Measurements from ENCODE around the gene FILIP1L. TPM values are rescaled to one million over a fixed set of nuclear protein-coding genes. Genes with fewer than 3 reads are reported as not detected.

The FILIP1L gene
- total and polyA plus RNA-seq, 2 of the 8 experiments (the other 6 are each of a cell fraction or from before 2014, with no cell fraction given), result 0.06 to 0.09 TPM

GRCh38 chr3:100040451-100041225 lies 73.7 kb downstream of the FILIP1L start:
- H2BK15ac ChIP-seq (ENCODE audit: low read length), result no peak overlapping the region
- FAIRE-seq (no peak), DNase-seq (ENCODE audit: low read depth in 1 of 2, low spot score in 2 of 2) (no peak)
- no peak overlapping the region for H3K27ac ChIP-seq (ENCODE audit: low read depth, low read length)
- no peak overlapping the region for H4K8ac ChIP-seq (ENCODE audit: extremely low read depth, insufficient read depth, low read length)
- H4K20me1 ChIP-seq (replicated peaks in 1 of 2; ENCODE audit: control insufficient read depth in 1 of 2, insufficient read depth in 2 of 2, low read length in 2 of 2), result no peaks in the 10 kb centered on the region
- no peak overlapping the region for H4K5ac ChIP-seq (ENCODE audit: insufficient read length, low read depth, low read length)
- no peak overlapping the region for H3K4me3 ChIP-seq (ENCODE audit: extremely low read depth in 1 of 4, insufficient read depth in 2 of 4, low read depth in 3 of 4, low read length in 4 of 4)
- H3K9ac ChIP-seq (replicated peaks in 1 of 4; ENCODE audit: extremely low read depth in 1 of 4, low read depth in 3 of 4, low read length in 3 of 4), result no peak overlapping the region
- no peak overlapping the region for H4K91ac ChIP-seq (replicated peaks; ENCODE audit: insufficient read length, low read length)
- H3K4ac ChIP-seq (replicated peaks; ENCODE audit: insufficient read length, low read depth, low read length), result no peak overlapping the region
- H3K36me3 ChIP-seq (ENCODE audit: control insufficient read depth in 2 of 4, insufficient read depth in 4 of 4, low read length in 3 of 4), result no peaks in the 10 kb centered on the region
- WGBS, 2 experiments (ENCODE audit: extremely low coverage in 1 of 2, insufficient coverage in 1 of 2, insufficient read length in 1 of 2, insufficient replicate concordance in 2 of 2, low coverage in 1 of 2, low lambda C conversion rate in 2 of 2, missing lambda C conversion rate in 1 of 2), result 94% methylated on average over 3 of the region's 3 CpGs; no CpG with 5 or more reads in 1 of the 2 experiments
- H2BK5ac ChIP-seq (ENCODE audit: low read depth, low read length), result no peak overlapping the region
- H2AK5ac ChIP-seq (ENCODE audit: low read depth, low read length), result no peak overlapping the region
- H3K79me1 ChIP-seq (ENCODE audit: low read depth, low read length), result no peaks in the 10 kb centered on the region
- 0 out of 7 replicates have a peak, but pooled peaks cover 0 to 2% (median 0%) of the 10 kb centered on the region in 4 experiments for H3K4me1 ChIP-seq (replicated peaks in 1 of 4; ENCODE audit: control insufficient read depth in 3 of 4, insufficient read depth in 4 of 4, low read length in 3 of 4)
- ChIA-PET POLR2A (ENCODE audit: partially characterized antibody) (interaction anchor here (1.4 kb wide), 1 partner anchor 10 kb away, joined by 4 read pairs; no protein-coding TSS in a partner anchor), CTCF (ENCODE audit: partially characterized antibody) (no interaction called here)
- no peak overlapping the region for H3K4me2 ChIP-seq (ENCODE audit: insufficient read depth in 1 of 2, low read depth in 2 of 2, low read length in 2 of 2)
- H3K9me3 ChIP-seq (ENCODE audit: insufficient read depth in 2 of 2, low read depth in 1 of 2, low read length in 1 of 2), result no peaks in the 10 kb centered on the region
- no peak overlapping the region for H3K56ac ChIP-seq (replicated peaks; ENCODE audit: insufficient read length, low read depth, low read length)
- no peak overlapping the region for H3K23ac ChIP-seq (ENCODE audit: insufficient read length)
- H3K23me2 ChIP-seq (ENCODE audit: low read depth, low read length), result no peaks in the 10 kb centered on the region
- no peak overlapping the region for H2BK120ac ChIP-seq (replicated peaks; ENCODE audit: low read depth, low read length)
- H3K18ac ChIP-seq (ENCODE audit: extremely low read depth, low read length), result no peak overlapping the region
- H2BK12ac ChIP-seq (ENCODE audit: low read depth, low read length), result no peak overlapping the region
- H2BK20ac ChIP-seq (ENCODE audit: low read length), result no peak overlapping the region
- H2AFZ ChIP-seq (ENCODE audit: low read length), result no peak overlapping the region
- H3K27me3 ChIP-seq (replicated peaks in 1 of 4; ENCODE audit: control insufficient read depth in 3 of 4, extremely low read depth in 1 of 4, insufficient read depth in 3 of 4, low read length in 3 of 4), result no peaks in the 10 kb centered on the region
- no peaks in the 10 kb centered on the region for H3K79me2 ChIP-seq (ENCODE audit: control insufficient read depth in 1 of 2, insufficient read depth in 2 of 2, low read length in 2 of 2)
- H3K14ac ChIP-seq (ENCODE audit: insufficient read length), result no peak overlapping the region
- TF ChIP-seq SUZ12 (IDR thresholded peaks at IDR 0.05; ENCODE audit: low read length), result no peak
- TF ChIP-seq RAD21 (IDR thresholded peaks at IDR 0.05 in 1 of 2, conservative IDR thresholded peaks at IDR 0.05 in 1 of 2; ENCODE audit: low read depth in 2 of 2, low read length in 2 of 2), result no peak
- TF ChIP-seq POLR2A (IDR thresholded peaks at IDR 0.05; ENCODE audit: control extremely low read depth in 1 of 2, low read depth in 2 of 2, low read length in 2 of 2), result no peak
- no peak for TF ChIP-seq SP1 (IDR thresholded peaks at IDR 0.05; ENCODE audit: low read depth, low read length)
- no peak for TF ChIP-seq TEAD4 (IDR thresholded peaks at IDR 0.05; ENCODE audit: low read depth, low read length)
- no peak for TF ChIP-seq E2F6 (IDR thresholded peaks at IDR 0.05)
- no peak for TF ChIP-seq CBX5 (IDR thresholded peaks at IDR 0.05; ENCODE audit: low read depth, low read length)
- no peak for TF ChIP-seq TAF7 (optimal IDR thresholded peaks at IDR 0.05; ENCODE audit: borderline replicate concordance, low read depth, low read length)
- no peak for TF ChIP-seq KDM4A (IDR thresholded peaks at IDR 0.05; ENCODE audit: low read depth, low read length, severe bottlenecking)
- no peak for TF ChIP-seq ASH2L (IDR thresholded peaks at IDR 0.05; ENCODE audit: low read length)
- TF ChIP-seq MAX (IDR thresholded peaks at IDR 0.05), result no peak
- no peak for TF ChIP-seq CTBP2 (IDR thresholded peaks at IDR 0.05; ENCODE audit: borderline replicate concordance, insufficient read depth, insufficient read length, low read length)

Measured in H1 (cell line).